Mononuclear cell (primary cell): Measurements from ENCODE around the gene TRUB1. TPM values are rescaled to one million over a fixed set of nuclear protein-coding genes. Genes with fewer than 3 reads are reported as not detected.

ENCODE experiments used
- H3K27me3 ChIP-seq: 2 replicates; pipeline ENCODE4 v1.6.0; 2011; ENCODE audit warnings: low read length, control low read depth; ENCODE audit not compliant: insufficient read depth
- H3K4me1 ChIP-seq: 2 replicates; pipeline ENCODE4 v1.5.1; 2011; ENCODE audit warnings: mild to moderate bottlenecking, low read length, control low read depth; ENCODE audit not compliant: insufficient read depth
- H3K4me3 ChIP-seq: 2 replicates; pipeline ENCODE4 v1.5.1; 2011; ENCODE audit warnings: mild to moderate bottlenecking, low read length, moderate library complexity
- H3K9me3 ChIP-seq: 2 replicates; pipeline ENCODE4 v1.5.1; 2011; ENCODE audit warnings: low read depth, mild to moderate bottlenecking, control low read depth, low read length
- total RNA-seq: library from RNA; depleted of rRNA; stranded (reverse); fragments of >200 nt; gene quantifications from one replicate; pipeline ENCODE4 v1.2.3, GENCODE V29; 2012

Gene TRUB1
- total RNA-seq, 1 donor, result 15.7 TPM

DNA sequence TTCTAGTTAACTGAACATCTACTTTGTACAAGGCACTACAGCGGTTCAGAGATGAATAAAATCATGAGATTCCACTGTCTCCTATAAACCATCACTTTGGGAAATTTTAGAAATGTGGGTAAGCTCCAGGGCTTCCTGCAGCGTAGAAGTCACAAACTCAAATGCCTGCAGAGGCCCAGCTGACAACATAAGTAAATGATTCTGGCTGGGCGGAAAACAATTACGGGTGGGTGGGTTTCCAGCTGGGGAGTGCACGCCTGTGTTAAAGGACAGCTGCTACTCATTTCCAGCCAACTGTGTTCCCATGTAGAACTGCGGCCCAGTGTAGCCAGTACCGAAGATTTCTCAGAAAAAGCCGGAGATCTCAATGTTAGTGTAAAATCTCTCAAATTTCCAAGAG is 85.7 kb downstream of the TRUB1 start:
- H3K9me3 ChIP-seq, result no peaks in the 10 kb centered on the region

GRCh38 chr10:115024371-115024770 is 86.4 kb downstream of the TRUB1 start:
- H3K9me3 ChIP-seq, result no peaks in the 10 kb centered on the region
- no peak overlapping the region for H3K4me3 ChIP-seq
- no peaks in the 10 kb centered on the region for H3K4me1 ChIP-seq
- H3K27me3 ChIP-seq, result no peaks in the 10 kb centered on the region

More for the DNA sequence above, 85.7 kb downstream of the TRUB1 start:
- Histone ChIP-seq H3K4me3 (no peak overlapping the region), H3K27me3 (no peaks in the 10 kb centered on the region), H3K4me1 (no peaks in the 10 kb centered on the region)

GRCh38 chr10:115026056-115026745 is 88.2 kb downstream of the TRUB1 start:
- H3K4me1 ChIP-seq, result no peaks in the 10 kb centered on the region
- H3K27me3 ChIP-seq, result no peaks in the 10 kb centered on the region
- H3K4me3 ChIP-seq, result no peak overlapping the region
- H3K9me3 ChIP-seq, result no peaks in the 10 kb centered on the region

DNA sequence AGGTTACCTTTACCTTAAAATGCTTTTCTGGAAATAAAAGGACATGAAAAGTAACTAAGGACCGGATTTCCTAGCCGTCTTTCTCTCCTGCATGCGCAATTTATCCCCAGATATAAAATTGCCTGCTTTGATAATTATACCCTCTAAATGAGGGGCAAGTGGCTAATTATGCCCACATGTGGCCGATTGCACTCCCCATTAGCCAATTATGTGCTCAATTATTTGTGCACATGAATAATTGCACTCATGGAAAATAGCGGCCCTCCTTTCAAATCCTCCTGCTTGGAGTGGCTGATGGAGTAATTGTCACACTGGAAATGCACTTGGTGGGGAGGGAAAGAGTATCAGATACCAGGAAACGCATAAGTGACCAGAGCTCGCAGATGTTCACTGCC is 88.7 kb downstream of the TRUB1 start:
- Histone ChIP-seq H3K9me3 (no peaks in the 10 kb centered on the region), H3K4me3 (no peak overlapping the region), H3K4me1 (no peaks in the 10 kb centered on the region), H3K27me3 (no peaks in the 10 kb centered on the region)

Other genes starting within 250 kb of the TRUB1 start
- gene FHIP2A, start 116.4 kb upstream of the TRUB1 start, total RNA-seq, result 47.1 TPM
- gene ATRNL1, start 155.2 kb downstream of the TRUB1 start, total RNA-seq, result 0.21 TPM